Measurements from ENCODE around the gene ANXA4. TPM values are rescaled to one million over a fixed set of nuclear protein-coding genes. Genes with fewer than 3 reads are reported as not detected.
"Not testable (repeated sequence)": the region's sequence is repeated elsewhere in the genome, so short reads cannot be mapped to it uniquely, and the experiment has no call there.

The ANXA4 gene
- total RNA-seq, 1 donor from 2014 or later = 45.1 TPM

- Mint-ChIP-seq H3K4me1 (peaks cover 63% of the 10 kb centered on the region), H3K9me3 (no peaks in the 10 kb centered on the region), H3K27ac (peak overlapping the region; percentile 100), H3K36me3 (peaks cover 6% of the 10 kb centered on the region), H3K27me3 (ENCODE audit: low read depth) (no peaks in the 10 kb centered on the region), H3K4me3 (peak overlapping the region; percentile 82)
- TF ChIP-seq CTCF (IDR thresholded peaks at IDR 0.05; ENCODE audit: unreplicated experiment) = no peak
- no peak for DNase-seq (ENCODE audit: low spot score in 2 of 2, unreplicated experiment in 2 of 2)
These were observed 55.9 kb downstream of the ANXA4 start for GRCh38 chr2:69797836-69798289.

DNA sequence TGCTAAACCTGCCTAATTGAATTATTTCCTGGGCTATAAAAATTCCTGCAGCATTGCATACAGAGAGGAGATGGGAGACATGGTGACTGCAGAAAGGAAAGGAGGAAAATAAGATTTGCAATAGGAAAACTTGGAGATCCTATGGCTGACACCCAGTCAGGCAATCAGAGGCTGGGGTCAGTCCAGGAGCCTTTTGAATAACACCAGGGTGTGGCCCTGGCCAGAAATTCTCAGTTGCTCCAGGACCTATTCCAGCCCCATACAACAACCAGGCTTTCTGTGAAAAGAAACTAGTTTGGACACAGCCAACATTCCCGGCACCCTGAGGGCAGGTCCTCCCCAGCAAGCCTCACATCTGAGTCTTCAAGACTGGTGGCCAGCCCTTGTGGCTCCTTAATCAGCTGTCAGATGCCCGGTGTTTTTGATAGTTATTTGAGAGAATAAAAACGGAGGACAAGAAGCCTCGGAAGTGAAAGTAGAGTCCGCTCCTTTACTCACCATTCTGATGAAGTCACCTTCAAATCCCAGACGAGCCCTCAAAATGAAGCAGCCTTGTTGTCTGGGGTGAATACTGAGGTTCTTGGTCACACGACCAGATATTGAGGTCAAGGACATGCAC is 56.5 kb downstream of the ANXA4 start:
- H3K27ac Mint-ChIP-seq = peak overlapping the region; percentile 100
- no peak for TF ChIP-seq CTCF (IDR thresholded peaks at IDR 0.05; ENCODE audit: unreplicated experiment)
- H3K27me3 Mint-ChIP-seq (ENCODE audit: low read depth) = no peaks in the 10 kb centered on the region
- peaks cover 61% of the 10 kb centered on the region for H3K4me1 Mint-ChIP-seq
- H3K9me3 Mint-ChIP-seq = no peaks in the 10 kb centered on the region
- H3K36me3 Mint-ChIP-seq = peaks cover 6% of the 10 kb centered on the region
- DNase-seq (ENCODE audit: low spot score in 2 of 2, unreplicated experiment in 2 of 2) = peak in 1 of 2 experiments; percentile 63
- H3K4me3 Mint-ChIP-seq = peak overlapping the region; percentile 82

- peak overlapping the region; percentile 82 for H3K4me3 Mint-ChIP-seq
- no peaks in the 10 kb centered on the region for H3K9me3 Mint-ChIP-seq
- peaks cover 63% of the 10 kb centered on the region for H3K4me1 Mint-ChIP-seq
- DNase-seq (ENCODE audit: low spot score in 2 of 2, unreplicated experiment in 2 of 2) = peak in 1 of 2 experiments; percentile 46
- no peak for TF ChIP-seq CTCF (IDR thresholded peaks at IDR 0.05; ENCODE audit: unreplicated experiment)
- no peaks in the 10 kb centered on the region for H3K27me3 Mint-ChIP-seq (ENCODE audit: low read depth)
- H3K27ac Mint-ChIP-seq = peak overlapping the region; percentile 100
- peaks cover 8% of the 10 kb centered on the region for H3K36me3 Mint-ChIP-seq
These were observed 57.1 kb downstream of the ANXA4 start for GRCh38 chr2:69798909-69799526.

- Mint-ChIP-seq H3K27ac (no peak overlapping the region), H3K4me1 (peaks cover 48% of the 10 kb centered on the region), H3K27me3 (ENCODE audit: low read depth) (no peaks in the 10 kb centered on the region), H3K4me3 (no peak overlapping the region), H3K9me3 (no peaks in the 10 kb centered on the region), H3K36me3 (peaks cover 19% of the 10 kb centered on the region)
- no peak for TF ChIP-seq CTCF (IDR thresholded peaks at IDR 0.05; ENCODE audit: unreplicated experiment)
- DNase-seq (ENCODE audit: low spot score in 2 of 2, unreplicated experiment in 2 of 2) = no peak
These were observed 59.9 kb downstream of the ANXA4 start for GRCh38 chr2:69801745-69802290.

DNA sequence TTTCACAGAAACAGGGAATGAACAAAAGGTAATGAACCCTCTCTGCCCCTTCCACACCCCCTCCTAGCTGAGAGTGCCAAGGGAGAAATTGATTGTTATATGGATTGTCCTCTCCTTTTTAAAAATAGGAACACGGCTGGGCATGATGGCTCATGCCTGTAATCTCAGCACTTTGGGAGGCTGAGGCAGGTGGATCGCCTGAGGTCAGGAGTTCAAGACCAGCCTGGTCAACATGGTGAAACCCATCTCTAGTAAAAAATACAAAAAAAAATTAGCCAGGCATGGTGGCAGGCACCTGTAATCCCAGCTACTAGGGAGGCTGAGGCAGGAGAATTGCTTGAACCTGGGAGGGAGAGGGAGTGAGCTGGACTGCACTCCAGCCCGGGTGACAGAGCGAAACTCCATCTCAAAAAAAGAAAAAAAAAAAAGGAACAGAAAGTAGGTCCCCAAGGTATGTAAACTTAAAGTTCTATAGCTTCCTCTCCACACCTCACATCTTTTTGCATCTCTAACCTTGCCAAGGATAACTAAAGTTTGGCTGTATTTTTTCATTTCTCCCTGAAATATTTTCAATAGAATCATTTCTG is 60.9 kb downstream of the ANXA4 start:
- not testable (repeated sequence) for H3K9me3 Mint-ChIP-seq; H3K27me3 Mint-ChIP-seq (ENCODE audit: low read depth); DNase-seq (ENCODE audit: low spot score in 2 of 2, unreplicated experiment in 2 of 2); H3K4me3 Mint-ChIP-seq; H3K27ac Mint-ChIP-seq
- Mint-ChIP-seq H3K36me3 (peaks cover 23% of the 10 kb centered on the region), H3K4me1 (peaks cover 37% of the 10 kb centered on the region)

- Mint-ChIP-seq H3K4me1 (peaks cover 24% of the 10 kb centered on the region), H3K27me3 (ENCODE audit: low read depth) (no peaks in the 10 kb centered on the region), H3K36me3 (peaks cover 28% of the 10 kb centered on the region), H3K4me3 (no peak overlapping the region), H3K27ac (no peak overlapping the region), H3K9me3 (no peaks in the 10 kb centered on the region)
- no peak for DNase-seq (ENCODE audit: low spot score in 2 of 2, unreplicated experiment in 2 of 2)
- TF ChIP-seq CTCF (IDR thresholded peaks at IDR 0.05; ENCODE audit: unreplicated experiment) = no peak
These were observed 62.5 kb downstream of the ANXA4 start for GRCh38 chr2:69804416-69804815.

All from mesothelial cell of epicardium (in vitro differentiated cells).